ENCODE measurements around the gene PPFIBP2. TPM values are rescaled to one million over a fixed set of nuclear protein-coding genes. Genes with fewer than 3 reads are reported as not detected.

PPFIBP2 gene
- total and polyA plus RNA-seq, 10 of the 15 experiments (the other 5 are each of a cell fraction or from before 2014, with no cell fraction given) = 17.3 to 56.3 (median 39.2) TPM

- POLR2A ChIA-PET = interaction anchor here (0.6 kb wide), 1 partner anchor 1784 kb away, joined by 6 read pairs; no protein-coding TSS in a partner anchor
- ATAC-seq = no peak
- H3K4me1 ChIP-seq (ENCODE audit: control insufficient read depth, insufficient read depth, low read length) = peaks cover 62% of the 10 kb centered on the region
These were observed 23.5 kb downstream of the PPFIBP2 start for GRCh38 chr11:7537265-7537664.

More at GRCh38 chr11:7537265-7537664, 23.5 kb downstream of the PPFIBP2 start:
- Histone ChIP-seq H3K27me3 (replicated peaks in 1 of 2; ENCODE audit: control insufficient read depth in 2 of 2, insufficient read depth in 2 of 2, low read length in 1 of 2) (no peaks in the 10 kb centered on the region), H3K4me3 (no peak overlapping the region), H3K9ac (ENCODE audit: control insufficient read depth, insufficient read depth, low read length) (no peak overlapping the region), H3K27ac (ENCODE audit: control insufficient read depth, insufficient read depth) (no peak overlapping the region), H3K36me3 (ENCODE audit: control insufficient read depth in 2 of 2, insufficient read depth in 2 of 2, low read length in 1 of 2) (peaks cover 0 to 10% of the 10 kb centered on the region in 2 experiments; a peak in 1 of 4 replicates), H3K9me3 (replicated peaks; ENCODE audit: control insufficient read depth, insufficient read depth, low read length) (no peaks in the 10 kb centered on the region; the same call in 2 of the 3 replicates), H4K20me1 (ENCODE audit: control insufficient read depth, insufficient read depth) (no peaks in the 10 kb centered on the region), H3K79me2 (ENCODE audit: control insufficient read depth, insufficient read depth, low read length) (peaks cover 84% of the 10 kb centered on the region), H2AFZ (ENCODE audit: control insufficient read depth, low read depth, low read length) (no peak overlapping the region), H3K4me2 (ENCODE audit: control insufficient read depth, insufficient read depth) (no peak overlapping the region)
- RAD21 ChIA-PET (ENCODE audit: unreplicated experiment) = no interaction called here
- 95% methylated on average over 6 of the region's 6 CpGs for WGBS (ENCODE audit: insufficient coverage, insufficient replicate concordance, low lambda C conversion rate, missing lambda C conversion rate)
- FAIRE-seq (no peak), DNase-seq (ENCODE audit: low read depth, low spot score) (no peak)
- BruUV-seq (replicated peaks) = no TSS peak
- SMC1A ChIA-PET (ENCODE audit: uncharacterized antibody, unreplicated experiment) = interaction anchor here (1.0 to 4.2 kb wide), 2 partner anchors 16 to 49 kb away, joined by 5 to 21 read pairs; no protein-coding TSS in a partner anchor
- in situ Hi-C loops (cut with MboI) (no loop called here), intact Hi-C loops (cut with micrococcal nuclease; ENCODE audit: unreplicated experiment) (no loop called here)
- CTCF ChIA-PET = interaction anchor here (0.7 to 1.8 kb wide), 6 partner anchors 11 to 102 kb away, joined by 3 to 7 read pairs (median 4); no protein-coding TSS in a partner anchor
- TF ChIP-seq ASH2L (IDR thresholded peaks at IDR 0.05; ENCODE audit: borderline replicate concordance, low read depth) (no peak), E2F8 (IDR thresholded peaks at IDR 0.05; ENCODE audit: low read depth, partially characterized antibody) (no peak), NFYB (IDR thresholded peaks at IDR 0.05; ENCODE audit: insufficient read depth, low read depth, low read length) (no peak), NRF1 (conservative IDR thresholded peaks at IDR 0.05; ENCODE audit: low read depth, low read length) (no peak), SKIL (IDR thresholded peaks at IDR 0.05; ENCODE audit: low read depth, poor library complexity, severe bottlenecking) (no peak)

All from GM12878 (cell line).